ENCODE data around the gene NCSTN. TPM values are rescaled to one million over a fixed set of nuclear protein-coding genes. Genes with fewer than 3 reads are reported as not detected.

NCSTN gene
- 70.3 TPM for total RNA-seq (2013)
- 100 to 1,000 TPM; 125 to 238 (median 145) TPM for polyA plus RNA-seq
- polyA minus RNA-seq = 92.1 and 117 TPM in 2 replicates
- 45.3 to 151 (median 87.7) reads per million in 11 experiments for total RNA-seq

- H3K27me3 Mint-ChIP-seq (ENCODE audit: low read depth in 3 of 3) = peaks cover 0 to 1% (median 0%) of the 10 kb centered on the region in 3 donors
- peak within 1 kb of the TSS; percentile 95 for H3K4me2 ChIP-seq (replicated peaks; ENCODE audit: extremely low read depth, low read length, poor library complexity, severe bottlenecking)
- peak within 1 kb of the TSS; percentile 51 for H2AFZ ChIP-seq (ENCODE audit: insufficient read depth, low read depth, low read length, poor library complexity, severe bottlenecking)
- peaks cover 2% of the 10 kb centered on the region for H4K20me1 ChIP-seq (ENCODE audit: insufficient read depth, low read length)
- peaks cover 80% of the 10 kb centered on the region for H3K4me1 Mint-ChIP-seq
- H3K27ac ChIP-seq (ENCODE audit: low read depth in 1 of 2, low read length in 2 of 2) = peak within 1 kb of the TSS; percentile 89 to 93
- peaks cover 10 to 29% of the 10 kb centered on the region in 2 donors for H3K36me3 ChIP-seq (replicated peaks in 1 of 2; ENCODE audit: control insufficient read depth in 1 of 2, insufficient read depth in 2 of 2, low read length in 2 of 2)
- under 1% methylated on average over 54 of the region's 58 CpGs for WGBS (ENCODE audit: insufficient coverage)
- peak; percentile 93 to 96 (median 93) for DNase-seq
- peak within 1 kb of the TSS; percentile 88 for H3K9ac ChIP-seq (ENCODE audit: insufficient read depth, low read length, poor library complexity, severe bottlenecking)
- peak within 1 kb of the TSS; percentile 99 to 100 for H3K4me3 Mint-ChIP-seq
- no peaks in the 10 kb centered on the region for H3K9me3 ChIP-seq (replicated peaks in 1 of 2; ENCODE audit: control insufficient read depth in 1 of 2, insufficient read depth in 1 of 2, low read length in 2 of 2)
- no peak for TF ChIP-seq CTCF (IDR thresholded peaks at IDR 0.05)
- intact Hi-C loops (cut with micrococcal nuclease) = loop anchor here (5.0 to 10.0 kb wide), 3 partner anchors 56 to 418 kb away; partner anchors contain the start of genes PEX19 (in 2 of the 2) and TAGLN2 (in 1 of the 2)
- no peaks in the 10 kb centered on the region for H3K27me3 ChIP-seq (ENCODE audit: control insufficient read depth in 2 of 2, insufficient read depth in 2 of 2, low read length in 2 of 2)
- no peaks in the 10 kb centered on the region for H3K9me3 Mint-ChIP-seq
- peaks cover 82% of the 10 kb centered on the region for H3K79me2 ChIP-seq (ENCODE audit: insufficient read depth, low read length)
- peak within 1 kb of the TSS; percentile 67 to 97 (median 89) for H3K4me3 ChIP-seq (replicated peaks in 1 of 3; ENCODE audit: low read depth in 2 of 3, low read length in 3 of 3)
- H3K36me3 Mint-ChIP-seq = peaks cover 35 to 39% of the 10 kb centered on the region in 2 donors
- H3K27ac Mint-ChIP-seq = peak within 1 kb of the TSS; percentile 97 to 100 (median 100)
- H3K4me1 ChIP-seq (ENCODE audit: control insufficient read depth in 1 of 2, insufficient read depth in 2 of 2, low read length in 2 of 2) = peaks cover 80 to 89% of the 10 kb centered on the region in 2 donors
These were observed at the start of gene NCSTN, which contains the start of gene COPA for GRCh38 chr1:160342953-160343869. Gene NCSTN (plus strand): TSS chr1:160343383. CDS start chr1:160343397, 14 bp downstream. Gene COPA (minus strand): TSS chr1:160343250. CDS start chr1:160343170, 80 bp downstream.

GRCh38 chr1:160296036-160296435 lies 47.1 kb upstream of the NCSTN start:
- Histone ChIP-seq H3K4me2 (replicated peaks; ENCODE audit: extremely low read depth, low read length, poor library complexity, severe bottlenecking) (no peak overlapping the region), H3K36me3 (replicated peaks in 1 of 2; ENCODE audit: control insufficient read depth in 1 of 2, insufficient read depth in 2 of 2, low read length in 2 of 2) (peaks cover 98 to 99% of the 10 kb centered on the region in 2 donors), H2AFZ (ENCODE audit: insufficient read depth, low read depth, low read length, poor library complexity, severe bottlenecking) (no peak overlapping the region), H3K27me3 (ENCODE audit: control insufficient read depth in 2 of 2, insufficient read depth in 2 of 2, low read length in 2 of 2) (no peaks in the 10 kb centered on the region), H3K9me3 (replicated peaks in 1 of 2; ENCODE audit: control insufficient read depth in 1 of 2, insufficient read depth in 1 of 2, low read length in 2 of 2) (no peaks in the 10 kb centered on the region), H4K20me1 (ENCODE audit: insufficient read depth, low read length) (peaks cover 58% of the 10 kb centered on the region), H3K4me1 (ENCODE audit: control insufficient read depth in 1 of 2, insufficient read depth in 2 of 2, low read length in 2 of 2) (no peaks in the 10 kb centered on the region), H3K27ac (ENCODE audit: low read depth in 1 of 2, low read length in 2 of 2) (peak overlapping the region in 1 of 2 donors; percentile 17), H3K9ac (ENCODE audit: insufficient read depth, low read length, poor library complexity, severe bottlenecking) (no peak overlapping the region), H3K4me3 (replicated peaks in 1 of 3; ENCODE audit: low read depth in 2 of 3, low read length in 3 of 3) (no peak overlapping the region), H3K79me2 (ENCODE audit: insufficient read depth, low read length) (no peaks in the 10 kb centered on the region)
- Mint-ChIP-seq H3K9me3 (no peaks in the 10 kb centered on the region), H3K36me3 (peaks cover 90 to 97% of the 10 kb centered on the region in 2 donors), H3K27ac (peak overlapping the region in 2 of 7 donors; percentile 8 to 59), H3K27me3 (ENCODE audit: low read depth in 3 of 3) (peaks cover 0 to 1% (median 0%) of the 10 kb centered on the region in 3 donors), H3K4me3 (no peak overlapping the region), H3K4me1 (peaks cover 3% of the 10 kb centered on the region)
- no peak for TF ChIP-seq CTCF (IDR thresholded peaks at IDR 0.05)
- intact Hi-C loops (cut with micrococcal nuclease) = no loop called here
- WGBS (ENCODE audit: insufficient coverage) = 89% methylated on average over 1 of the region's 1 CpG
- no peak for DNase-seq

All from CD14-positive monocyte (primary cell).